ENCODE measurements around the gene FOXO6. TPM values are rescaled to one million over a fixed set of nuclear protein-coding genes. Genes with fewer than 3 reads are reported as not detected.

FOXO6 gene
- total RNA-seq, 1 donor from 2014 or later, result not detected

DNA sequence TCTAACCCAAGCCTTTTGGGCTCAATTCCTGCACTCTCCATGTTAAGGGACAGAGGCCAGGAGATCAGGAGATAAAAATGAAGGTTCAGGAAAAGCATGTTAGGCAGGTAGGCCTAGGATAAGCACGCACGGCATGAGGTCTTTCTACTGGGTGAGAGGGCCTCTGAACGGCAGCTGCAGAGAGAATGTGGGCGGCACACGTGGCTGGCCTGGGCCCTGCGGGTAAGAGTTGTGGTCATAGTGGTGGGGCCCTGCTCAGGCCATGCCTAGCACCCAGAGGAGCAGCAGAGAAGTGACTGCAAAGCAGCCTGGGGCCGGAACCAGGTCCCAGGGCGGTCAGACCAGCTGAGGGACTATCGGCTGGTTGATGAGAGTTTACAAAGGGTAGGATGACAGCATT is 7.5 kb upstream of the FOXO6 start:
- peak; percentile 8 for ATAC-seq

DNA sequence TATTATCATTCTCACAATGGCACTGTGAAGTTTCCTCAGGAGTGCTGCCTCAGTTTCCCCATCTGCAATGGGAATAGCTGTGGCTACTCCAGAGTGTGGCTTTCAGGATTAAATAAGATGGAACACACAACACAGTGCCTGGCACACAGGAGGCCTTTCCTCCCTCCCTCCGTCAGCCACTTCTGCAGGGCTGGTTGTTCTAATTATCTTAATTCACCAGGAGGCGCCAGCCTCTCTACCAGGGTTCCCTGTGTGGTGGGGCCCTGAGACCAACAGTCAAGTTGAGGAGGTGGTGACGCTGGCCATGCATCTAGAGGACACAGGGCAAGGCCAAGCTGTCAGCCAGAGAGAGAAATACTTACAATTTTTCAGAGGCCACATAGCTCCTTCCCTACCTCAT is 6.3 kb upstream of the FOXO6 start:
- no peak for ATAC-seq

DNA sequence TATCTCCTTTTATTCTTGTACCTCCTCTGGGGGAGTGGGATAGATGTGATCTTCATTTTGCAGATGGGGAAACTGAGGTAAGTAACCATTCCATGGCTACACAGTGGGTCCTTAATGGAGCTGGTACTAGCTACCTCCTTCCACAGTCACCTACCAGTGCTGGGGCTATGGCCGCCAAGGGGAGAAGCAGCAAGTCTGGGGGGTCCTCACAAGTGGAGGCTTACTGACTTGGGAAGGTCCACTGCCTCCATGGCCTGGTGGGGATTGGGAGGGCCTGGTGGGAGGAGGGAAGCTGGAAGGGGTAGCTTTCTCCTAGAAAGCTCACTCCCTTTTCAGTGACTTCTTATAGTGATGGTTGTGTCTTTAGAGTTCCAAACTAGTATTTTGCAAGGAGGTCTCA is 5.9 kb upstream of the FOXO6 start:
- ATAC-seq, result no peak

DNA sequence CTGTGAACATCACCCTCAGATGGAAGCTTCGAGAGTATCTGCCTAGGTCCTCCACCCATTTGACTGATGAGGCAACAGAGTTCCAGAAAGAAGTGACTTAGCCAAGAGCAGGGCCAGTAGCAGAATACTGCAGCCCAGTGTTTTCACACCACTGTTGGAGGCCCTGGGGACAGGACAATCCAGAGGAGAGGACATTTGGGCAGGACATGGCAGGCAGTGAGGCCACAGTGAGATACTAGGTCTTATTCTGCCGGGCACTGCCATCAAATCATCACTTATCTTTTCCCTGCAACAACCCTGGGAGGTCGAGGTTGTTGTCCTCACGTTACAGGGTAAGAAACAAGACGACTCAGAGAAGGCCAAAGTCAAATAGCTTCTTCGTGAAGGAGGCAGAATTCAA is 5.5 kb upstream of the FOXO6 start:
- ATAC-seq, result no peak

DNA sequence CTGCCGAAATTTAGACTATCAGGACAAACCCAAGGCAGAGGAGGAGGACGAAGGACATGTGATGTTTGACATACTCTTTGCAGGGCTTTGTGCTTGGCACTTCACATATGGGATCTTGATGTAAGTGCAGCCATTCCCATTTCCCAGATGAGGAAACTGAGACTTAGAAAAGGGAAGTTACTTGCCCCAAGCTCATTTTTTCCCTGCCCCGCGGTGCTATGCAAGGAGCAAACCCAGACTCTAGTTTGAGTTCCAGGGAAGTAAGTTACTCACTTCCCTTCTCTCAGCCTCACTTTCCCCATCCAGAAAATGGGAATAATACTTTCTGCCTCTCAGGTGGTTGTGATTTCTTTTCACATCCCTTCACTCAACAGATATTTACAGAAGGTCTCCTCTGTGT is 4.5 kb upstream of the FOXO6 start:
- ATAC-seq, result no peak

GRCh38 chr1:41357451-41358101 is 3.7 kb upstream of the FOXO6 start:
- ATAC-seq, result no peak

- ATAC-seq, result no peak
Measured at GRCh38 chr1:41358131-41359021, 2.9 kb upstream of the FOXO6 start.

GRCh38 chr1:41359211-41360073 is 1.8 kb upstream of the FOXO6 start:
- ATAC-seq, result no peak

GRCh38 chr1:41360074-41360785 is 1.0 kb upstream of the FOXO6 start:
- ATAC-seq, result peak; percentile 19

- ATAC-seq, result no peak
Measured at GRCh38 chr1:41361495-41362356, 492 bp downstream of the FOXO6 start.

DNA sequence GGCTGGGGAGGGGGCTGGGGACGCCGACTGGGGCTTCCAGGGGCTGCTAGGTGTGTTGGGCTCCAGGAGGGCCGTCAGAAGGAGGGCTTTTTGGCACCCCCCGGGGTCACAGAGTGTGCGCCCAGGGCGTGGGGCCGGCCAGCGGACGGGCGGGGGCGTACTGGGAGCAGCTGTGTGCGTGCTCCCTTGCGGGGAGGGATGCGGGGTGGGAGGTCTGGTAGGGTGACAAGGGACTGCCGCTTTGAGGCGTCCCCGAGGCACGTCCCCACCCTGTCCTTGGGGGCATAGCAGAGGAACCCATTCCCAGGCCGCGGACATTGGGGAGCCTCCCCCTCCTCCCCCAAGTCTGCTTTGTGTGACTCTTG is 1.1 kb downstream of the FOXO6 start:
- ATAC-seq, result no peak

DNA sequence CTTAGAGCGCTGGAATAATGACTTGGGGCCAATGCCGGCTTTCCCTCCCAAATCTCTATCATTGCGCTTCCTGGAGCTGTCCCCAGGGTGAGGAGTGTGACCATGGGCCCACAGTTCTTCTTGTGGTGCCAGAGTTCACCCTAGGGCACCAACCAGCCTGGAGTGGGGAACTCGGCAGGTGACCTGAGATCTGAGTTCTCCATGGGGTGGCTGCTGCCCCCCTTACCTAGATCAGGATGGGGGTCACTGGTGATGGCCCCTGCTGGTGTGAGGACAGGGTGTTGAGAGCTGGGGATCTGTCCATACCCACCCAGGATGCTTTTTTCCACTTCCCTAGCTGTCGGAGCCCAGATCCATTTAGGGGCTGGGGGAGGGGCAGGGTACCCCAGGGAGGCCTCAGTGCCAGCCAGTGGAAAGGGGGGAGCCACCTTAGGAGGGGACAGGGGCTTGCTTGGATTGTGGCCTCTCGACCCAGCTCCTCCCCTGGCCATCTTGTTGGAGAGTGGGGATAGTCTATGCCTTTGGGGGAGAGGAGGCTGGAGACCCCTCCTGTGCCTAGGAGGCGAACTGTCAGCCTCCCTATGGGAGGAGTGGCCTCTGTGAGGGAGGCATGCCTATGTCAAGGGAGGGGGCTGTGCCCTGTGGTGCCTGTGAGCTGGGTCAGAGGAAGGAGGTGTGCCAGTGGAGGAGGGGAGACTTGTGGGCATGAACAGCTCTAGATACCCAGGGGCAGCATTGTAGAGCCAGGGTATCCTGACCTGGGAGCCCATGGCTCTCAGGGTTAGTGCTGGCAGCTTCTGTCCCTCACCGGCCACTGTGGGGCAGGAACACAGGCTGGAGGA is 1.7 kb downstream of the FOXO6 start:
- ATAC-seq, result no peak

- ATAC-seq, result no peak
Measured at GRCh38 chr1:41363591-41364320, 2.5 kb downstream of the FOXO6 start.

DNA sequence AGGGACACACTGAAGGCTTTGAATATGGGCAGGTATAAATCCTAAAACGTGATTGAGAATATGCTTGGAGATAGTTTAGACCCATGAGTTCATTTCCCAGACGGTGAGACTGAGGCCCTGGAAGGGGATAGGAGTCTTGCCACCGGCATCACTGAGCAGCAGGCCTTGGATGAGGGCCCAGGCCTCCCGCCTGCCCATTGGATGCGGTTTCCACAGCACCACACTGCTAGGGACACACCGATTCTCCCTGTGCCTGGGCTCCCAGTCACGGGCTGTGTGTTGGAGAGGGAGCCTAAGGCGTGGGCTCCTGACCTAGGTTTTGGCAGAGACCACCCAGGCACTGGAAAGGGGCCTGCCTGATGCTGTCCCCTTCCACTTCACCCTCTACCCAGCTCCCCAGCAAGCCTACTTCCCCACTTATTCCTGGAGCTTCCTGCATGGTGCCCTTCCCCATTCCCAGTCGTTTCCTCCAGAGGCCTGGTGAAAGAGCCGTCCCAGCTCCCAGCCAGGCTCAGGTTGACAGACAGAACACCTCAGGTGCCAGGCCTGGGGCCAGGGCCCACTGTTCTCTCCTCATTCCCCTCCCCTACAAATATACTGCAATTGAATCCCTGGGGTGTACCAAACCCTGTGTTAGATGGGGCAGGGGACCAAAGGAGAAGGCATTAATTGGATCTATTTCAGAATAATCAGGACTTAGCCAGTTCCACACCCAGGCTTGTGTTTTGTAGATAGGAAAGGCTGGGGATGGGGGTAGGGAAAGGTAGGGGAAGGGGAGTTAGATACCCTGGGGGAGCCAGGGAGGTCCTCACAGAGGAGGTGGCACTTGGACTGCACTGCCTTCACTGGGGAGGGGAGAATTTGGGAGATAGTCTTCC is 3.4 kb downstream of the FOXO6 start:
- no peak for ATAC-seq

DNA sequence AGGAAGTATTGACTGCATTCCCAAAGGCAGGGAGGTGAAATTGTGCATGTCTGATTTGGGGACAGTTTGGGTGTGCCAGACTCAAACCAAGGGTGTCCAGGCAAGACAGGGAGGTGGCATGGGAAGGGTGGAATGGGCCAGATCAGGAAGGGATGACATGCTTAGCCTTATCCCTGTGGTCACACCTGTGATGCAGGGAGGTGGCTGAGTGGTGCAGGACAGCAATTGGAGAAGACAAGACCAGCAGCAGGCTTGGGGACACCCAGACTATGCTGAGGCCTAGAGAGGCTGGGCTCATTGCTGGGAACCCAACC is 4.0 kb downstream of the FOXO6 start:
- no peak for ATAC-seq

GRCh38 chr1:41365772-41366454 is 4.7 kb downstream of the FOXO6 start:
- no peak for ATAC-seq

DNA sequence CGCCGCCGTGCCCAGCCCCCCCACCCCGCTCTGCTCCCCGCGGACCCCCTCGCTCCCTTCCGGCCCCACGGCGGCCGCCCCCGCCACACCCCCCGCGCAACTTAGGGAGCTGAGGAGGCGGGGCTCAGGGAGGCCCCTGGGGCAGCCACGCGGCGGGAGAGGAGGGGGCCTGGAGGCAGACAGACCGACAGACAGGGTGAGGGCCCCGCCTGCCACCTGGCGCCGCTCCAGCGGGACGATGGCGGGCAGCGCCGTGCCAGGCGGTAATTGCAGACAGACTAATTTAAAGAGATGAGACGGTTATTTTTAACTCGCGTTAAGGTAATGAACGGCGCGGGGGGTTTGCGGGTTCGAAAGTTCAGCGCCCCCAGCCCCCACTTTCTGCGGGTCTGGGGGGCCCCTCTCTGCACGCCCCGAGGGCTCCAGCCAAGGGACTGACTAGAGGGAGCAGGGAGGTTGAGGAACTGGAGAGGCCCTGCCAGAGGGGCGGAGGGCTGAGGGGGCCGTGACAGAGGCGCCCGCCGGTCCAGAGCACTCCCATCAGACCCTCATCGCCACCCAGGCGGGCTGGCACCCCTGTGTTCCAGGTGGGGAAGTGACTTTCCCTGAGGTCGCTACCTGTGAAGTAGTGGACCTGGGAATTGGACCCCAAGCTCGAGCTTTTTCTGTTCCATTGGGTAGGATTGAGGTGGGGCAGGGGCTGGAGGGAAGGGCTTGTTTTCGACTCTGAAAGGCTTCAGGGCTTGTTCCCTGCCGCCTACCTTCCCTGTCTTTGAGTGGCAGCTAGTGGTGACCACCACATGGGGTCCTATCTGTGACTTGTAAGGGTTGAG is 5.4 kb downstream of the FOXO6 start:
- ATAC-seq, result no peak

DNA sequence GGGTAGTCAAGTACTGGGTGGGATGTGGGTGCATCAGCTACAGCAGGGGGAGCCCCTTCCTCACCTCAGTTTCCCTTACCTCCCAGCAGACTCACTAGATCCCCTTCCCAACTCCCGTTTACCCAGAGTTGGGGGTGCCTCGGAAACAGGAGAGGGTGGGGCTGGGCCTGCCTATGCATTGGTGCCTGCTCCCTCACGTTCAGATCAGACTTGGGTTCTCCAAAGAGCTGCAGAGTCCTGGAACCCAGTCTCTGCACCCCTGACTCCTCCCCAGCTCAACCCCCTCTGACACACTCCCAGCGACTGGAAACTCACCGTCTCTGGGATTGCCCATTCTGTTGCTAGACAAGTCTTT is 6.0 kb downstream of the FOXO6 start:
- ATAC-seq, result no peak

All from esophagus mucosa (tissue), 1 donor.